CD4-positive, alpha-beta memory T cell (primary cell): Measurements from ENCODE around the gene CEP112. TPM values are rescaled to one million over a fixed set of nuclear protein-coding genes. Genes with fewer than 3 reads are reported as not detected.

Source experiments
- CTCF ChIA-PET: fragments of 350-600 bp; sonication (Branson Sonifier 250); formaldehyde crosslinking; loops from one replicate; lab custom pipeline; 2021; ENCODE audit warnings: inconsistent platforms; ENCODE audit not compliant: partially characterized antibody; lab: Charles Lee
- POLR2A ChIA-PET: fragments of 350-600 bp; sonication (Branson Sonifier 250); formaldehyde crosslinking; loops from one replicate; lab custom pipeline; 2021; ENCODE audit not compliant: partially characterized antibody; lab: Charles Lee
- DNase-seq, 5 donors: peaks; one replicate each; pipeline versions ENCODE4 v3.0.0 to v3.0.0-alpha.2; 2020 to 2022; ENCODE audit warnings: mixed read lengths in 1 of 5
- H3K27ac ChIP-seq: one replicate; pipeline ENCODE4 v1.7.0; 2013; ENCODE audit warnings: low read depth, low read length
- H3K27me3 ChIP-seq: 2 replicates; pipeline ENCODE4 v1.7.0; 2013; ENCODE audit warnings: mild to moderate bottlenecking, low read length, moderate library complexity; ENCODE audit not compliant: insufficient read depth
- H3K36me3 ChIP-seq: 2 replicates; pipeline ENCODE4 v1.7.0; 2013; ENCODE audit warnings: mild to moderate bottlenecking, low read length, moderate library complexity; ENCODE audit not compliant: insufficient read depth
- H3K4me1 ChIP-seq: 2 replicates; pipeline ENCODE4 v1.7.0; 2013; ENCODE audit warnings: mild to moderate bottlenecking, low read length, moderate library complexity; ENCODE audit not compliant: insufficient read depth
- H3K4me3 ChIP-seq, 2 donors: one replicate each; pipeline ENCODE4 v1.7.0; 2013; ENCODE audit warnings: low read length in 2 of 2, mild to moderate bottlenecking in 1 of 2
- H3K9me3 ChIP-seq, 2 donors: one replicate each; pipeline ENCODE4 v1.7.0; 2013; ENCODE audit warnings: low read length in 2 of 2, control low read depth in 1 of 2; ENCODE audit not compliant: control insufficient read depth in 1 of 2
- H3K27ac Mint-ChIP-seq, 7 donors: one replicate each; pipeline ENCODE4 v1.8.0; 2020 to 2021; ENCODE audit warnings: mixed read lengths in 7 of 7, mild to moderate bottlenecking in 6 of 7, inconsistent platforms in 3 of 7, moderate library complexity in 3 of 7
- H3K27me3 Mint-ChIP-seq, 2 donors: one replicate each; pipeline ENCODE4 v1.8.0; 2020 to 2021; ENCODE audit warnings: mixed read lengths in 2 of 2
- H3K36me3 Mint-ChIP-seq, 2 donors: one replicate each; pipeline ENCODE4 v1.8.0; 2020 to 2021; ENCODE audit warnings: mixed read lengths in 2 of 2, inconsistent platforms in 1 of 2, mild to moderate bottlenecking in 1 of 2
- H3K4me1 Mint-ChIP-seq, 4 donors: one replicate each; pipeline ENCODE4 v1.8.0; 2020 to 2021; ENCODE audit warnings: mixed read lengths in 4 of 4, mild to moderate bottlenecking in 1 of 4
- H3K4me3 Mint-ChIP-seq, 8 donors: one replicate each; pipeline ENCODE4 v1.8.0; 2020 to 2021; ENCODE audit warnings: mixed read lengths in 8 of 8, mild to moderate bottlenecking in 7 of 8, moderate library complexity in 6 of 8, inconsistent platforms in 3 of 8
- H3K9me3 Mint-ChIP-seq, 8 donors: one replicate each; pipeline ENCODE4 v1.8.0; 2020 to 2021; ENCODE audit warnings: mixed read lengths in 8 of 8, mild to moderate bottlenecking in 5 of 8, inconsistent platforms in 3 of 8, moderate library complexity in 1 of 8
- intact Hi-C: fragments of 100-400 bp; cut with micrococcal nuclease; formaldehyde crosslinking; loops from one replicate; pipeline ENCODE4 v1.15.1; 2023
- polyA plus RNA-seq, 2 donors: library from polyadenylated mRNA; unstranded; fragments of 300-500 nt; fragmentation: Illumina TruSeq; gene quantifications; one replicate each; pipeline ENCODE4 v1.2.3, GENCODE V29; 2021
- total RNA-seq, 2 experiments: library from RNA; stranded (reverse); gene quantifications; one replicate each; pipeline ENCODE4 v1.2.3, GENCODE V29; 2021

Gene CEP112
- total and polyA plus RNA-seq, 4 experiments from 2014 or later = 0.34 to 3.9 (median 1.4) TPM

- POLR2A ChIA-PET = no interaction called here
- Histone ChIP-seq H3K4me1 (no peaks in the 10 kb centered on the region), H3K4me3 (no peak overlapping the region), H3K27ac (no peak overlapping the region), H3K27me3 (no peaks in the 10 kb centered on the region), H3K36me3 (no peaks in the 10 kb centered on the region), H3K9me3 (no peaks in the 10 kb centered on the region)
- Mint-ChIP-seq H3K4me1 (no peaks in the 10 kb centered on the region), H3K36me3 (no peaks in the 10 kb centered on the region), H3K9me3 (no peaks in the 10 kb centered on the region), H3K4me3 (no peak overlapping the region), H3K27ac (peak overlapping the region in 1 of 7 donors; percentile 14), H3K27me3 (peaks cover 0 to 4% of the 10 kb centered on the region in 2 donors)
- intact Hi-C loops = no loop called here
- CTCF ChIA-PET = no interaction called here
- DNase-seq = no peak
Measured at GRCh38 chr17:65627108-65627507, 564.8 kb downstream of the CEP112 start.

- no peak for DNase-seq
- ChIA-PET CTCF (interaction anchor here (0.7 kb wide), 1 partner anchor 134 kb away, joined by 3 read pairs; no protein-coding TSS in a partner anchor), POLR2A (no interaction called here)
- no peak overlapping the region for H3K4me3 Mint-ChIP-seq
- intact Hi-C loops = no loop called here
- H3K9me3 ChIP-seq = no peaks in the 10 kb centered on the region
- no peaks in the 10 kb centered on the region for H3K4me1 Mint-ChIP-seq
- H3K36me3 ChIP-seq = no peaks in the 10 kb centered on the region
- H3K27ac ChIP-seq = no peak overlapping the region
- H3K27me3 ChIP-seq = no peaks in the 10 kb centered on the region
- no peaks in the 10 kb centered on the region for H3K9me3 Mint-ChIP-seq
- H3K27me3 Mint-ChIP-seq = peaks cover 0 to 4% of the 10 kb centered on the region in 2 donors
- no peaks in the 10 kb centered on the region for H3K4me1 ChIP-seq
- H3K4me3 ChIP-seq = no peak overlapping the region
- H3K36me3 Mint-ChIP-seq = no peaks in the 10 kb centered on the region
- no peak overlapping the region for H3K27ac Mint-ChIP-seq
Measured at GRCh38 chr17:65626451-65626850, 565.5 kb downstream of the CEP112 start.

DNA sequence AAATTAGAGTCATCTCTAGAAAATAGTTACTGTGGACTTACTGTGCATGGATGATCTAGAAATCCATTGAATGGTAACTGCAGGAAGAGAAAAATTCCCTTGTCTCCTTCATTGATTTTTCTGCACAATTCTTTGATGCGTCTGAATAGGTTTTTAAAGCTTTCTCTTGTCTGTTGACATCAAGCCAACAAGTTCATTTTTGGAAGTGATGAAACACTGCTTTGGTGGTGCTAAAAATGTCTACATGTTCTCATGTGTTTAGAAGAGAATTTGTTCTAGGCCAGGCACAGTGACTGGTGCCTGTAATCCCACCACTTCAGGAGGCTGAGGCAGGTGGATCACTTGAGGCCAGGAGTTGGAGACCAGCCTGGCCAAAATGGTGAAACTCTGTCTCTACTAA is 573.4 kb downstream of the CEP112 start:
- Mint-ChIP-seq H3K4me3 (no peak overlapping the region), H3K27me3 (peaks cover 3% of the 10 kb centered on the region in 2 donors), H3K4me1 (no peaks in the 10 kb centered on the region), H3K27ac (no peak overlapping the region), H3K9me3 (no peaks in the 10 kb centered on the region), H3K36me3 (no peaks in the 10 kb centered on the region)
- ChIA-PET CTCF (no interaction called here), POLR2A (no interaction called here)
- Histone ChIP-seq H3K4me3 (no peak overlapping the region), H3K36me3 (no peaks in the 10 kb centered on the region), H3K27me3 (no peaks in the 10 kb centered on the region), H3K9me3 (no peaks in the 10 kb centered on the region), H3K4me1 (no peaks in the 10 kb centered on the region), H3K27ac (no peak overlapping the region)
- DNase-seq = no peak
- intact Hi-C loops = no loop called here

DNA sequence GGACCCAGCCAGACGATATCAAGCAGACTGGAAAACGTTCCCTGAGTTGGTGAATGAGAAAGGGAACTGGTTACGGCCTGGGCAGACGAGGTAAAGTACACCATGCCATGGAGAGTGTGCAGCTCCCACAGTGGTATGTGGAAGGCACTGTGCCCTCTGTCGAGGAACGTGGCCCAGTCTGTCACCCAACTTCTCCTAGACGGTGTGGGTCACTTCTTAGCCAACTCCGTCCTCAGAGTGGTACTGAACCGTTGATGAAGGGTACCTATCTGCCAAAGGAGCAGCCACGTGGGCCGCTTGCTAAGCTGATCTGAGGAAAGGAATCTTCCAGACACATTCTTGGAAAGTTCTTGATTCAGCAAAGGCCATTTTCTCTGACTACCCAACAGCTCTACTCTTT is 574.4 kb downstream of the CEP112 start:
- Histone ChIP-seq H3K4me1 (no peaks in the 10 kb centered on the region), H3K36me3 (no peaks in the 10 kb centered on the region), H3K9me3 (no peaks in the 10 kb centered on the region), H3K27me3 (no peaks in the 10 kb centered on the region), H3K27ac (no peak overlapping the region), H3K4me3 (no peak overlapping the region)
- Mint-ChIP-seq H3K4me3 (no peak overlapping the region), H3K9me3 (peaks cover 0 to 1% (median 0%) of the 10 kb centered on the region in 8 donors), H3K4me1 (no peaks in the 10 kb centered on the region), H3K36me3 (no peaks in the 10 kb centered on the region), H3K27me3 (peaks cover 3% of the 10 kb centered on the region in 2 donors), H3K27ac (no peak overlapping the region)
- ChIA-PET POLR2A (no interaction called here), CTCF (no interaction called here)
- no peak for DNase-seq
- intact Hi-C loops = no loop called here

- H3K27me3 Mint-ChIP-seq = no peaks in the 10 kb centered on the region
- Histone ChIP-seq H3K27me3 (no peaks in the 10 kb centered on the region), H3K27ac (no peak overlapping the region), H3K4me1 (no peaks in the 10 kb centered on the region), H3K9me3 (no peaks in the 10 kb centered on the region), H3K36me3 (no peaks in the 10 kb centered on the region), H3K4me3 (no peak overlapping the region)
- no peak overlapping the region for H3K27ac Mint-ChIP-seq
- ChIA-PET CTCF (interaction anchor here (0.7 to 1.1 kb wide), 2 partner anchors 17 to 53 kb away, joined by 3 read pairs; no protein-coding TSS in a partner anchor), POLR2A (no interaction called here)
- no peak overlapping the region for H3K4me3 Mint-ChIP-seq
- no peaks in the 10 kb centered on the region for H3K4me1 Mint-ChIP-seq
- intact Hi-C loops = no loop called here
- peaks cover 0 to 2% (median 0%) of the 10 kb centered on the region in 8 donors for H3K9me3 Mint-ChIP-seq
- no peak for DNase-seq
- H3K36me3 Mint-ChIP-seq = no peaks in the 10 kb centered on the region
Measured at GRCh38 chr17:65609749-65610148, 582.2 kb downstream of the CEP112 start.

- intact Hi-C loops = no loop called here
- H3K36me3 Mint-ChIP-seq = no peaks in the 10 kb centered on the region
- H3K4me3 Mint-ChIP-seq = no peak overlapping the region
- no peak for DNase-seq
- CTCF ChIA-PET = interaction anchor here (0.7 kb wide), 1 partner anchor 52 kb away, joined by 3 read pairs; no protein-coding TSS in a partner anchor
- Histone ChIP-seq H3K4me3 (no peak overlapping the region), H3K27ac (no peak overlapping the region), H3K27me3 (no peaks in the 10 kb centered on the region), H3K4me1 (no peaks in the 10 kb centered on the region), H3K9me3 (no peaks in the 10 kb centered on the region), H3K36me3 (no peaks in the 10 kb centered on the region)
- H3K4me1 Mint-ChIP-seq = no peaks in the 10 kb centered on the region
- POLR2A ChIA-PET = no interaction called here
- no peaks in the 10 kb centered on the region for H3K27me3 Mint-ChIP-seq
- H3K27ac Mint-ChIP-seq = no peak overlapping the region
- peaks cover 0 to 2% (median 0%) of the 10 kb centered on the region in 8 donors for H3K9me3 Mint-ChIP-seq
Measured at GRCh38 chr17:65609286-65609685, 582.6 kb downstream of the CEP112 start.

DNA sequence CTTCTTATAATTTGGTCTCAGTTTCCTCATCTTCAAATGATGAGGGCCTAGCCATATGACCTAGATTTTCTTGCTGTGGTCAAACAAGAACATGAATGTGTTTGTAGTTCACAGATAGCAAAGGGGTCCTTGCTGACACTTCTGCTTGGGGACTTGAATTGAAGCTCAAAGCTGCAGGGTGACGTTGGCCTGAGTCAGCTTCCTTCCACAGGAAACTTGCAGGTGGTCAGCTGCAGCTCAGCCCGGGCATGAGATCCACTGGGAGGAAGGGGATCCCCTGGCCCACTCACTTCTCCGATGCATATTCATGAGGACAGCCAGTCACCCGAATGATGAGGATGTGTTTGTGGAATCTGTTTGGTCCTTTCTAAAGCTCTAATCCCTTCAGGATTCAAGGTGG is 587.9 kb downstream of the CEP112 start:
- peaks cover 0 to 2% (median 0%) of the 10 kb centered on the region in 8 donors for H3K9me3 Mint-ChIP-seq
- H3K36me3 ChIP-seq = no peaks in the 10 kb centered on the region
- ChIA-PET POLR2A (no interaction called here), CTCF (no interaction called here)
- H3K4me3 Mint-ChIP-seq = no peak overlapping the region
- no peaks in the 10 kb centered on the region for H3K4me1 ChIP-seq
- no peaks in the 10 kb centered on the region for H3K36me3 Mint-ChIP-seq
- no peak overlapping the region for H3K27ac ChIP-seq
- intact Hi-C loops = no loop called here
- H3K27me3 ChIP-seq = no peaks in the 10 kb centered on the region
- H3K27me3 Mint-ChIP-seq = peaks cover 0 to 2% of the 10 kb centered on the region in 2 donors
- DNase-seq = no peak
- peaks cover 0 to 8% (median 1%) of the 10 kb centered on the region in 4 donors for H3K4me1 Mint-ChIP-seq
- no peaks in the 10 kb centered on the region for H3K9me3 ChIP-seq
- no peak overlapping the region for H3K27ac Mint-ChIP-seq
- no peak overlapping the region for H3K4me3 ChIP-seq
